ENCODE results near the gene FRRS1. TPM values are rescaled to one million over a fixed set of nuclear protein-coding genes. Genes with fewer than 3 reads are reported as not detected.

FRRS1 gene
- total and polyA plus RNA-seq, 2 experiments from 2014 or later = 0.34 to 6.8 TPM

DNA sequence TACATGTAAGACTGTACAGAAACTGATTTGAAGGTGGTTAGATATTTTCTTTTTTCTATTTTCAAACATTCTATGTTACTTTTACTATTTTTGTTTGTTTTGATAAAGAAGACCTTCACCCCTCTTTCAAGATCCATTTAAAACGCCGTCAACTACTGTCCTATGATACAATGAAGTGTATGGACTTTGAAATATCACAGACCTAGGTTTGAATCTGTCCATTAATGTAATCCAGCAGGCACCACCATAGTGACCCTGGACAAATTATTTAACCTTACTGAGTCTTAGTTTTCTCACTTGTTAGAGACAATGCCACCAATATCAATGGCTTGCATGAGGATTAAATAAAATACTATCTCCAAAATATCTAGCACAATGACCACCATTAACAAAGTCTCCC is 2.0 kb downstream of the FRRS1 start (continued):
- TF ChIP-seq, protein P1, sequence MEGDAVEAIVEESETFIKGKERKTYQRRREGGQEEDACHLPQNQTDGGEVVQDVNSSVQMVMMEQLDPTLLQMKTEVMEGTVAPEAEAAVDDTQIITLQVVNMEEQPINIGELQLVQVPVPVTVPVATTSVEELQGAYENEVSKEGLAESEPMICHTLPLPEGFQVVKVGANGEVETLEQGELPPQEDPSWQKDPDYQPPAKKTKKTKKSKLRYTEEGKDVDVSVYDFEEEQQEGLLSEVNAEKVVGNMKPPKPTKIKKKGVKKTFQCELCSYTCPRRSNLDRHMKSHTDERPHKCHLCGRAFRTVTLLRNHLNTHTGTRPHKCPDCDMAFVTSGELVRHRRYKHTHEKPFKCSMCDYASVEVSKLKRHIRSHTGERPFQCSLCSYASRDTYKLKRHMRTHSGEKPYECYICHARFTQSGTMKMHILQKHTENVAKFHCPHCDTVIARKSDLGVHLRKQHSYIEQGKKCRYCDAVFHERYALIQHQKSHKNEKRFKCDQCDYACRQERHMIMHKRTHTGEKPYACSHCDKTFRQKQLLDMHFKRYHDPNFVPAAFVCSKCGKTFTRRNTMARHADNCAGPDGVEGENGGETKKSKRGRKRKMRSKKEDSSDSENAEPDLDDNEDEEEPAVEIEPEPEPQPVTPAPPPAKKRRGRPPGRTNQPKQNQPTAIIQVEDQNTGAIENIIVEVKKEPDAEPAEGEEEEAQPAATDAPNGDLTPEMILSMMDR (conservative IDR thresholded peaks at IDR 0.05; ENCODE audit: low read depth in 2 of 2) = no peak
- TF ChIP-seq, protein P2, sequence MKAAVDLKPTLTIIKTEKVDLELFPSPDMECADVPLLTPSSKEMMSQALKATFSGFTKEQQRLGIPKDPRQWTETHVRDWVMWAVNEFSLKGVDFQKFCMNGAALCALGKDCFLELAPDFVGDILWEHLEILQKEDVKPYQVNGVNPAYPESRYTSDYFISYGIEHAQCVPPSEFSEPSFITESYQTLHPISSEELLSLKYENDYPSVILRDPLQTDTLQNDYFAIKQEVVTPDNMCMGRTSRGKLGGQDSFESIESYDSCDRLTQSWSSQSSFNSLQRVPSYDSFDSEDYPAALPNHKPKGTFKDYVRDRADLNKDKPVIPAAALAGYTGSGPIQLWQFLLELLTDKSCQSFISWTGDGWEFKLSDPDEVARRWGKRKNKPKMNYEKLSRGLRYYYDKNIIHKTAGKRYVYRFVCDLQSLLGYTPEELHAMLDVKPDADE (IDR thresholded peaks at IDR 0.05) = no peak
- TF ChIP-seq EZH2phosphoT487 (IDR thresholded peaks at IDR 0.05; ENCODE audit: unreplicated experiment) (no peak), JUNB (IDR thresholded peaks at IDR 0.05; ENCODE audit: unreplicated experiment) (no peak)
- TF ChIP-seq, protein P3, sequence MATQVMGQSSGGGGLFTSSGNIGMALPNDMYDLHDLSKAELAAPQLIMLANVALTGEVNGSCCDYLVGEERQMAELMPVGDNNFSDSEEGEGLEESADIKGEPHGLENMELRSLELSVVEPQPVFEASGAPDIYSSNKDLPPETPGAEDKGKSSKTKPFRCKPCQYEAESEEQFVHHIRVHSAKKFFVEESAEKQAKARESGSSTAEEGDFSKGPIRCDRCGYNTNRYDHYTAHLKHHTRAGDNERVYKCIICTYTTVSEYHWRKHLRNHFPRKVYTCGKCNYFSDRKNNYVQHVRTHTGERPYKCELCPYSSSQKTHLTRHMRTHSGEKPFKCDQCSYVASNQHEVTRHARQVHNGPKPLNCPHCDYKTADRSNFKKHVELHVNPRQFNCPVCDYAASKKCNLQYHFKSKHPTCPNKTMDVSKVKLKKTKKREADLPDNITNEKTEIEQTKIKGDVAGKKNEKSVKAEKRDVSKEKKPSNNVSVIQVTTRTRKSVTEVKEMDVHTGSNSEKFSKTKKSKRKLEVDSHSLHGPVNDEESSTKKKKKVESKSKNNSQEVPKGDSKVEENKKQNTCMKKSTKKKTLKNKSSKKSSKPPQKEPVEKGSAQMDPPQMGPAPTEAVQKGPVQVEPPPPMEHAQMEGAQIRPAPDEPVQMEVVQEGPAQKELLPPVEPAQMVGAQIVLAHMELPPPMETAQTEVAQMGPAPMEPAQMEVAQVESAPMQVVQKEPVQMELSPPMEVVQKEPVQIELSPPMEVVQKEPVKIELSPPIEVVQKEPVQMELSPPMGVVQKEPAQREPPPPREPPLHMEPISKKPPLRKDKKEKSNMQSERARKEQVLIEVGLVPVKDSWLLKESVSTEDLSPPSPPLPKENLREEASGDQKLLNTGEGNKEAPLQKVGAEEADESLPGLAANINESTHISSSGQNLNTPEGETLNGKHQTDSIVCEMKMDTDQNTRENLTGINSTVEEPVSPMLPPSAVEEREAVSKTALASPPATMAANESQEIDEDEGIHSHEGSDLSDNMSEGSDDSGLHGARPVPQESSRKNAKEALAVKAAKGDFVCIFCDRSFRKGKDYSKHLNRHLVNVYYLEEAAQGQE (IDR thresholded peaks at IDR 0.05; ENCODE audit: unreplicated experiment) = no peak

DNA sequence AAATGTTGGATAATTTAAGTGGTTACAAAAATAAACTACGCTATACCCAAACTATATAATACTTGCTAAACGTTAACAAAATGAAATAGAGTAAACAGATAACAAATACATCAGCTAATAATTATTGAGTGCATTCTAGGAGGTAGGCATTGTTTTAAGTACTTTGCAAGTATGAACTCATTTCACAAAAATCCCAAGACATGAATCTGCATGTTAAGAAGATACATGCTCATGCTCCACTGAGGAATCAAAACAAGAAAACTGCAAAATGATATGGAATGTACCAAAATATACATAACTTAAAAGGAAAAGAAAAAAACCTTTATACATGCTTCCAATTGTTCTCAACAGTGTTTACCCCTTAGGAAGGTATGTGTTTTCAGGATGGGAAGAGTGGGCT is 2.5 kb downstream of the FRRS1 start:
- peaks cover 10% of the 10 kb centered on the region; the same call in 2 of the 3 replicates for H3K36me3 Mint-ChIP-seq (ENCODE audit: low read depth)
- DNase-seq (ENCODE audit: low spot score) (no peak), ATAC-seq (no peak)
- TF ChIP-seq POLR2AphosphoS5 (IDR thresholded peaks at IDR 0.05; ENCODE audit: low read depth) (no peak), CREB1 (CRISPR knock-in tag; IDR thresholded peaks at IDR 0.05; ENCODE audit: low read depth) (no peak)
- TF ChIP-seq, protein P2 (IDR thresholded peaks at IDR 0.05) = no peak
- Histone ChIP-seq H3K27me3 (ENCODE audit: insufficient read depth) (no peaks in the 10 kb centered on the region), H3K36me3 (ENCODE audit: insufficient read depth) (peaks cover 5% of the 10 kb centered on the region; the same call in 1 of the 2 replicates), H3K4me3 (no peak overlapping the region), H2AFZ (no peak overlapping the region), H3K27ac (ENCODE audit: low read depth) (no peak overlapping the region), H3F3A (replicated peaks; ENCODE audit: low read depth) (0 out of 2 replicates have a peak, but pooled peaks cover 3% of the 10 kb centered on the region), H3K79me2 (replicated peaks; ENCODE audit: insufficient read depth) (no peaks in the 10 kb centered on the region), H4K20me1 (replicated peaks; ENCODE audit: insufficient read depth) (no peaks in the 10 kb centered on the region), H3K4me2 (no peak overlapping the region), H3K4me1 (ENCODE audit: insufficient read depth) (peaks cover 6% of the 10 kb centered on the region; the same call in 1 of the 2 replicates), H3K9me2 (ENCODE audit: insufficient read depth) (no peaks in the 10 kb centered on the region)
- peaks cover 36% of the 10 kb centered on the region for H3K4me1 Mint-ChIP-seq
- H3K27ac Mint-ChIP-seq = no peak overlapping the region
- peaks cover 2% of the 10 kb centered on the region; the same call in 2 of the 3 replicates for H3K9me3 Mint-ChIP-seq
- no peaks in the 10 kb centered on the region for H3K27me3 Mint-ChIP-seq (ENCODE audit: insufficient read depth, low read depth, poor library complexity)
- H3K4me3 Mint-ChIP-seq = no peak overlapping the region
